Cortex of kidney (tissue), 1 donor: ENCODE measurements around the gene CCDC57.
"Not testable (repeated sequence)": the region's sequence is repeated elsewhere in the genome, so short reads cannot be mapped to it uniquely, and the experiment has no call there.

Experiments used
- DNase-seq: peaks from one replicate; lab custom pipeline; 2025; lab: John Stamatoyannopoulos, UW

CCDC57 gene

DNA sequence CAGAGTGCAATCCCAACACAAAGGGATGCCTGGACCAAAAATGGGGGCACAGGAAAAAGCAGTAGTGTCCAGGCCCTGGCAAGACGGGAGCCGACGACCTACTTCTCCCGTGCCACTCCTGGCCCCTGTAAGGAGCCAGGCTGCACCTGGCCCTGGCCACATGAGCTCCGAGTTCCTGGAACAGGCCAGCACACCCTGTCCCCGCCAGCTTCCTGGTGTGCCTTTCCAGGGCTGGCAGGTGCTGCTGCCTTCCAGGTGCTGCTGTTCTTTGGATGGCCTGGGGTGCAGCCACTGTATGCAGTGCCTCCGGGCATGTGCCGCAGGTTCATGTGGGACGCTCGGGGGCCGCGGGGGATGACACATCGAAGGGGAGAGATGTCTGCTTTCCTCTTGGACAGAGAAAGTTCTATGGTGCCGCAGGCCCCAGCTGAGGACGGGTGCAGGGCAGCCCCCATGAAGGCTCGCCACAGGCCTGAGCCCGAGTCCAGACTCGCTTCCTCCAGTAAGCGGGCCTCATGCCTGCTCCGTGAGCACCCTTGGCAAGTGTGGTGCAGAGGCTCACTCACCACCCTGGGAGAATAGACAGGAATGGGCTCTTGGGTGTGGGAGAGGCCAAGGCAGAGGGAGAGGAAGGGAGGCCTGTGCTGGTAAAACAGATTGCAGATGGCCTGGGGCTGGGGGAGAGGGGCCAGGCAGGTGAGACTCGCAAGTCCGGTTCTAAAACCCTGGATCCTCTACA lies 59.9 kb downstream of the CCDC57 start:
- no peak for DNase-seq

DNA sequence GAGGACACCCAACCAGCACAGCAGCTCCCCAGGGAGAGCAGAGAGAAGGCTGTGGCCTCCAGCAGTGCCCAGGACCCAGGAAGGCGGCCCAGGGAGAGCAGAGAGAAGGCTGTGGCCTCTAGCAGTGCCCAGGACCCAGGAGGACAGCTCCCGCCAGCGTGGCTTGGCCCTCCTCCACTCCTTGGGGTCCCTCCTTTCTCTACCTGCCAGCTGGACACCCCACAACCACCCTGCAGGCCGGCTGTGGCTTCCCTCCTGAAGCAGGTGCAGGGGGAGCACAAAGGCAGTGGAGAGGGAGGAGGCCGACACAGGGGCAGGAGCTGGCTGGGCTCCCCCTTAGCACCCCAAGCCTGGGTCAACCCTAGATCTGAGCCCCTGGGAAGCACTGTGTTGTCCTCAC lies 60.5 kb downstream of the CCDC57 start:
- no peak for DNase-seq

DNA sequence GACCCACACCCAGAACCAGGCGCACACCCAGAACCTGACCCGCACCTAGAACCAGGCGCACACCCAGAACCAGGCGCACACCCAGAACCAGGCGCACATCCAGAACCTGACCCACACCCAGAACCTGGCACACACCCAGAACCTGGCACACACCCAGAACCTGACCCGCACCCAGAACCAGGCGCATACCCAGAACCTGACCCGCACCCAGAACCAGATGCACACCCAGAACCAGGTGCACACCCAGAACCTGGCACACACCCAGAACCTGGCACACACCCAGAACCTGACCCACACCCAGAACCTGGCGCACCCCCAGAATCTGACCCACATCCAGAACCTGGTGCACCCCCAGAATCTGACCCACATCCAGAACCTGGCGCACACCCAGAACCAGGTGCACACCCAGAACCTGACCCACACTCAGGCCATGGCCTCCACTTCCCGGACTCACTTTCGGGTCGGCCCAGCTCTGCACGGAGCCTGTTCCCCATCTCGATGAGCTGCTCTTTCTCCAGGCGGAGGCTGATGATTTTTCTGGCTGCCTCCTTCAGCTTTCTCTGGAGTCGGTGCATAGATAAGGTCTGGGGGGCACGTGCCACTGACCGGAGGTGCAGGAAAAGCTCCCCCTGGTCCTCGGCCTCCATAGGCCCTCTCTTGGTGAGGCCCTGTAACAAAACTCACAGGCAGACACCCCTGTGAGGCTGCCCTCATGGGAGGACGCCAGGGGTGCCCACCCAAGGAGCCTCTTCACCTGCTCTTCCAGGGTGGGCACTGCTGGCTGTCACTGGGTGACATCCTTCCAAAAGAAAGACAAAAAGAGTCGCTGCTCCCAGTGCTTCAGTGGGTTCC lies 61.3 kb downstream of the CCDC57 start:
- no peak for DNase-seq

DNA sequence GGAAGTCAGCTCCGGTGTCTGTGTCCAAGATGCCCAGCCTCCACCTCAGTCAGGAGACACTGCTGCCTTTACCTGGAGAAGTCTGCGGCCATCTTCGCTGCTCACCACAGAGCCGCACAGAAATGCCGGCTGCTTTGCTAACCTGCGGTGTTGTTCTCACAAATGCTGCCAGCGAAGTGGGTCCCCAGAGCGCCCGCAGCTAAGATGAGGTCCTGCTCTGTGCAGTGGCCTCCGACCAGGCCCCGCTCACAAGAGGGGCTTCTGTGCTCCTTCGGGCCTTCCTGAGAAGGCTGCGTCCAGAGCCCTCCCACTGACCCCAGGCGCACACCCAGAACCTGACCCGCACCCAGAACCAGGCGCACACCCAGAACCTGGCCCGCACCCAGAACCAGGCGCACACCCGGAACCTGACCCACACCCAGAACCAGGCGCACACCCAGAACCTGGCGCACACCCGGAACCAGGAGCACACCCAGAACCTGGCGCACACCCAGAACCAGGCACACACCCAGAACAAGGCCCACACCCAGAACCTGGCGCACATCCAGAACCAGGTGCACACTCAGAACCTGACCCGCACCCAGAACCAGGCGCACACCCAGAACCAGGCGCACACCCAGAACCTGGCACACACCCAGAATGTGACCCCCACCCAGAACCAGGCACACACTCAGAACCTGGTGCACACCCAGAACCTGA lies 63.1 kb downstream of the CCDC57 start:
- no peak for DNase-seq

DNA sequence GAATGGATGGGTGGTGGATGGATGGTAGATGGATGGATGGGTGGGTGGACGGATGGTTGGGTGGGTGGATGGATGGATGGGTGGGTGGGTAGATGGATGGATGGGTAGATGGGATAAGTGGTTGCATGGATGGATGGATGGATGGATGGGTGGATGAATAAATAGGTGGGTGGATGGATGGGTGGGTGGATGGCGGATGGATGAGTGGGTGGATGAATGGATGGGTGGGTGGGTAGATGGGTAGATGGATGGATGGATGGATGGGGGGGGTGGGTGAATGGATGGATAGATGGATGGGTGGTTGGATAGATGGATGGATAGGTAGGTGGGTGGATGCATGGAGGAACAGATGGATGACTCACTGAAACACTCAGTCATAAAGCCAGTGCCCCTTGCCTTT lies 63.6 kb downstream of the CCDC57 start:
- no peak for DNase-seq

DNA sequence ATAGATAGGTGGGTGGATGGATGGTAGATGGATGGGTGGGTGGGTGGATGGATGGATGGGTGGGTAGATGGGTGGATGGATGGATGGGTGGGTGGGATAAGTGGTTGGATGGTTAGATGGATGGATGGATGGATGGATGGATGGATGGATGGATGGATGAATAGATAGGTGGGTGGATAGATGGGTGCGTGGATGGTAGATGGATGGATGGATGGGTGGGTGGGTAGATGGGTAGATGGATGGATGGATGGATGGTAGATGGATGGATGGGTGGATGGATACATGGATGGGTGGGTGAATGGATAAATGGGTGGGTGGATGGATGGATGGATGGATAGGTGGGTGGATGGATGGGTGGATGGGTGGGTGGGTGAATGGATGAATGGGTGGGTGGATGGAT lies 64.6 kb downstream of the CCDC57 start:
- no peak for DNase-seq

DNA sequence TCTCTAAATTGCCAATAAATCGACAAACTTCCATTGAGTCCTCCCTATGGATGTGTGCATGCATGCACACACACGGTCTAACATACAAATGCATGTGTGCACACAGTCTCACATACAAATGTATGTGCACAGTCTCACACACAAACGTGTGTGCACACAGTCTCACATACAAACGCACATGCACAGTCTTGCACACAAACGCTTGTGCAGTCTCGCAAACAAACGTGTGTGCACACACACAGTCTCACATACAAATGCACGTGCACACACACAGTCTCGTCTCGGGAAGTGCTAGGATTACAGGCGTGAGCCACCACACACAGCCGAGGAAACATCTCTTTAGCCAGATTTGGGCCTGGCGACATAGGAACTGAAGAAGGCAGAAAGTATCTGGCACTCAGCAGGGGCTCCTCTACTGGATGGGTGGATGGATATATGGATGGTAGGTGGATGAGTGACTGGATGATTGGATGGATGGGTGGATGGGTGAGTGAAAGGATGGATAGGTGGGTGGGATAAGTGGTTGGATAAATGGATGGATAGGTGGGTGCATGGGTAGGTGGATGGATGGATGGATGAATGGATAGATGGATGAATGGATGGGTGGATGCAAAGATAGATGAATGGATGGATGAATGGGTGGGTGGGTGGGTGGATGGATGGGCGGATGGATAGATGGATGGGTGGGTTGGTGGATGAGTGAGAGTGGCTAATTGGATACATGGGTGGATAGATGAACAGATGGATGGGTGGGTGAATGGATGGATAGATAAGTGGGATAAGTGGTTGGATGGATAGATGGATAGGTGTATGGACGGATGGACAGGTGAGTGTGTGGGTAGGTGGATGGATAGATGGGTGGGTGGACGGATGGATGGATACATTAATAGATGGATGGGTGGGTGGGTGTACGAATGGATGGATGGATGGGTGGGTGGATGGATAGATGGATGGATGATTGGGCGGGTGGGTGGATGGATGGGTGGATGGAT lies 65.7 kb downstream of the CCDC57 start:
- DNase-seq = no peak

DNA sequence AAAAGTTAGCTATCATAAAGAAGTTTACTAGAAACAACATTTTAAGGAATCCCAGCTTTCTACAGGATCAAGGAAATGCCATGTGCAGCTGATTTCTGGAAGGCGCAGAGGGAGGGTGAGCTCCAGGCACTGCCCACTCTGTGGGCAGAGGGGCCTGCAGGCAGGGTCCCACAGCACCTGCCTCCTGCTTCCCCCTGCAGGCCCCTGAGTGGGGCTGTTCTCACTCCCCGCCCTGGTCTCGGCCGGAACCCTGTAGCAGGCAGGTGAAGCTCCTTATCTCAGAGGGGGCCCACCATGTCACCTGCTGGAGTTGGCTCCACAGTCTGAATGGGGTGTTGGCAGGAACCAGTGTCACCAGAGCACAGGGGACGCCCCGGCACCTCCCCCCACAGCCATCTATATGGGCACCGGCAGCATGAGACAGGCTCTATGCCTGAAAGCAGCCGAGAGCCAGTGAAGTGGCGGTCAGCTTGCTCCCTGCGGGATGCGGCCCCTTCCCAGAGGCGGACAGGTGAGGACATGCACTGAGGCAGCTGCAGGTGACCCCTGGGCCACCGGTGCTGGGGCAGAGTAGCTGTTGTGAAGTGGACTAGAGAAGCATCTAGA lies 67.0 kb downstream of the CCDC57 start:
- DNase-seq = no peak

DNA sequence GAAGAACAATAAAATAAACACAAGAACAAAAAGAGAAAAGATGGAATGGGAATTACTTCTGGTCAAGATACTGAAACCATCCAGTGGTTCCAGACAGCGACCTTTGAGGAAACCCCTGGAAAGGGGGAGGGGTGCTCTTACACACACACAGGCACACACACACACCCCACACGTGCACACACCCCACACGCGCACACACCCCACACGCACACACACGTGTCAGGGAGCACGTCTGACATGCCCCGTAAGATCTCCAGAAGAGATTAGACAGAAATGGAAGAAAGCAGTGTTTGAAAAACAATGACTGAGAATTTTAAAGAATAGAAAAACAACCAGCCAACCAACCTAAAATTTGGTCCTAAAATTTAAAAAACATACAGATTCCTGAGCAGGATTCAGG lies 69.3 kb downstream of the CCDC57 start:
- no peak for DNase-seq

DNA sequence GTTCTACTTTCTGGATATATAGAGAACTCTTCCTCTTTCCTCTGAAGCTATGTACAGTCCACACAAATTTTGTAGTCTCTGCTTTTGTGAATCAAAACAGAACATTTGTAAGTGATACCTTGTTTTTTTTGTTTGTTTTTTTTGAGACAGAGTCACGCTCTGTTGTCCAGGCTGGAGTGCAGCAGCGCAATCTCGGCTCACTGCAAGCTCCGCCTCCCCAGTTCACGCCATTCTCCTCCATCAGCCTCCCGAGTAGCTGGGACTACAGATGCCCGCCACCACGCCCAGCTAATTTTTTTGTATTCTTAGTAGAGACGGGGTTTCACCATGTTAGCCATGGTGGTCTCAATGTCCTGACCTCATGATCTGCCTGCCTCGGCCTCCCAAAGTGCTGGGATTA lies 72.7 kb downstream of the CCDC57 start:
- DNase-seq = not testable (repeated sequence)

DNA sequence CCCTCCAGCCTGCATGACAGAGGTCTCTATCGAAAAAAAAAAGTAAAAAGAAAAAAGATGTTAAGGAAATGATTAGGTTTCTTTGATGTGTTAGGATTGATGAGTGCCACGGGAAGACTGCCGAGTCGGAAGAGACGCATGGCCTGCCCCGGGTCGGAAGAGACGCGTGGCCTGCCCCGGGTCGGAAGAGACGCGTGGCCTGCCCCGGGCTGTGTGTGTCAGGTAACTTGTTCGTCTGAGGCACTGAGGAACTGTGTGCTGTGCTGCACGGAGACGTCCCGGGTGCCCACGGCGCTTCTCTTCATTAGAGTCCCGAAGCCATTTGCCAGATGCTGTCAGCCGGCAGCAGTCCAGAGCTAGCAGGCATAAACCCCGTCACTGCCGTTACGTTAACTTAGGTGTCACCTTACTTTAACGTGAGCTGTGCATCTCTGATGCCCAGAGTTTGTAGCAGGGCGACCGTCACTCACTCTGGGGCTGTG lies 74.1 kb downstream of the CCDC57 start:
- DNase-seq = no peak

DNA sequence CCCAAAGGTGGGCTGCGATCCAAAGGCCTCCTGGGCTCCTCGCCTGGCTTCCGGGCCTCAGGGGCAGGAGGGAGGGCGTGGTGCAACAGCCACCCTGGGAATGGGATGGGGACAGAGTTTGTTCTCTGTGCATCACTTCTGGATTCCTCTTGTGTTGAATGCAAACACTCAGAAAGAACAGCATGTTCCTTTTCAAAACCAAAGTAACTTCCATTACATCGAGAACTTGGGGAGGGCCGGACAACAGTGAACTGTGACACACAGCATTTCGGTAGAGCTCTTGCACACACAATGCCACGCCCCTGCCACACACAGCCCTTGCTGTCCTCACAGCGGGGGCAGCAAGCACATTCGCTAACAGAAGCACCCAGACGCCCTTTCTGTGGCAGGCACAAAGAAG lies 78.5 kb downstream of the CCDC57 start:
- no peak for DNase-seq

DNA sequence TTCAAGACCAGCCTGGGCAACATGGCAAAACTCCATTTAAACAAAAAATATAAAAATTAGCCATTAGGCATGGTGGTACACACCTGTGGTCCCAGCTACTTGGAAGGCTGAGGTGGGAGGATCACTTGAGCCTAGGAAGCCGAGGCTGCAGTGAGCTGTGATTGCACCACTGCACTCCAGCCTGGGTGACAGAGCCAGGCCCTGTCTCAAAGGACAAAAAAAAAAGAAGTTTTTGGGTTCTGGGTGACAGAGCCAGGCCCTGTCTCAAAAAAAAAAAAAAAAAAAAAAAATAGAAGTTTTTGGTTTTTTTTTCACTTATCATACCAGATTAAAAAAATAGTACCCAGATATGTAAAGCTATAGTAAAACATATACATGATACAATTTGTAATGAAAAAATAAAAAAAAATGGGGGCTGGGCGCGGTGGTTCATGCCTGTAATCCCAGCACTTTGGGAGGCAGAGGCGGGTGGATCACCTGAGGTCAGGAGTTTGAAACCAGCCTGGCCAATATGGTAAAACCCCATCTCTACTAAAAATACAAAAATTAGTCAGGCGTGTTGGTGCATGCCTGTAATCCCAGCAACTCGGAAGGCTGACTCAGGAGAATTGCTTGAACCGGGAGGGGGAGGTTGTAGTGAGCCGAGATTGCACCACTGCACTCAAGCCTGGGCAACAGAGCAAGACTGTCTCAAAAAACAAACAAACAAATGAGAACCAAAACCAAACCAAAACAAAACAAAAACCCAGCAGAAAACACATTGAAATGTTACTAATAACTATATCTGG lies 79.3 kb downstream of the CCDC57 start:
- DNase-seq = not testable (repeated sequence)

DNA sequence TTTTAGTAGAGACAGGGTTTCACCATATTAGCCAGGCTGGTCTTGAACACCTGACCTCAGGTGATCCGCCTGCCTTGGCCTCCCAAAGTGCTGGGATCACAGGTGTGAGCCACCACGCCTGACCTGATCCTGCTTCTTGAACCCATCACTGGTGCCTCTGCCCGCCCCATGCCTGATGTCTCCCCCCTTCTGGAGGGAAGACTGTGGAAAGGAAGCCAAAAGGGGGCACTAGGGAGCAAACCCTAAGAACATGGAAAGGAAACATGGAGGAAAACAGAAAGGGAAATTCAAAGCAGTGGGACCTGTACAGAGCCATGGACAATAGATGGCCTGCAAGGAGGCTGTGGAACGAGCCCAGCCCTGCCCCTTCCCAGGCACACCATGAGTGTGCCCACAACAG lies 83.5 kb downstream of the CCDC57 start:
- no peak for DNase-seq

DNA sequence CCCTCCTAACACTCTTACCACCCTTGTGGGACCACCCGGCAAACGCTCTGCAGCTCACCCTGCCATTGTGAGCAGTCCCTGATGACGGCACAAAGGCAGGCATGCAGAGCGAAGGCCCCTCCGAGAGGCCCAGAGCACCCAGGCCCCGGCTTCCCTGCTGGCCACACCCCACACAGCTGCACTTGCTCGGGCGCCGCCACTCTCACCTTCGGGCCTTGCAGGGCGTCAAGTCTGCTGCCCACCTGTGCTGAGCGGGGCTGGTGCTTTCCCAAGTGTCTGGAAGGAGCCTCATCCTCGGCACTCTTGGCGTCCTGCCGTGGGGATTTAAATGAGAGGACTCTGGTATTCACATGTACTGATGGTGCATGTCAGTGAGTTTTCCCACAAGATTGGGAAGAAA lies 84.4 kb downstream of the CCDC57 start:
- no peak for DNase-seq

DNA sequence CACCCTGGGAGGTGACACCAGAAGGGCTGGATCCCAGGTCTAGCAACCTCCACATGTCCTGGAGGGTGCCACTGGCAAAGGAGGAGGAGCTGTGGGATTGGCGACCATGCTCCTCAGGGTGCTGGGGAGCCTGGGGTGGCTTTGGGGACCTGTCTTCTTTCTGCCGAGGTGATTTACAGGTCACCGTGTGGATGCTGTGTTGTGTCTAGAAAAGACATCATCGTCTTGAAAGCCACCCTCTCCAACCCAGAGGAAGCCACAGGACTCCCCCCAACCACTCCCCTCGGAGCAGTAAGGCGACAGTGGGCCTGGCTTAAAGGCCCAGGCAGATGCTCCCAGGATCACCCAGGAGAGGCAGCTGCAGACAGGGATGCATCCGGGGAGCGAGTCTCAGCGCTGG lies 84.9 kb downstream of the CCDC57 start:
- DNase-seq = no peak

DNA sequence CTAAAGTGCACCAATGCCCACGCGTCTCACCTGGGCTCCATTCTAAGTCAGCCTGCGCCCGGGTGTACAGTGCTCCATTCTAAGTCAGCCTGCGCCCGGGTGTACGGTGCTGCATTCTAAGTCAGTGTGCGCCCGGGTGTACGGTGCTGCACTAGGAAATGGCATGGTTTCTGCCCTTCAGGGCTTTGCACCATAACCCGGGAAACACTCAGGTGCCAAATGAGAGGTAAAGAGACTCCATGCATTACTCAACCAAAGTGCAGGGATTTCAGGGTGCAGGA lies 85.4 kb downstream of the CCDC57 start:
- no peak for DNase-seq

DNA sequence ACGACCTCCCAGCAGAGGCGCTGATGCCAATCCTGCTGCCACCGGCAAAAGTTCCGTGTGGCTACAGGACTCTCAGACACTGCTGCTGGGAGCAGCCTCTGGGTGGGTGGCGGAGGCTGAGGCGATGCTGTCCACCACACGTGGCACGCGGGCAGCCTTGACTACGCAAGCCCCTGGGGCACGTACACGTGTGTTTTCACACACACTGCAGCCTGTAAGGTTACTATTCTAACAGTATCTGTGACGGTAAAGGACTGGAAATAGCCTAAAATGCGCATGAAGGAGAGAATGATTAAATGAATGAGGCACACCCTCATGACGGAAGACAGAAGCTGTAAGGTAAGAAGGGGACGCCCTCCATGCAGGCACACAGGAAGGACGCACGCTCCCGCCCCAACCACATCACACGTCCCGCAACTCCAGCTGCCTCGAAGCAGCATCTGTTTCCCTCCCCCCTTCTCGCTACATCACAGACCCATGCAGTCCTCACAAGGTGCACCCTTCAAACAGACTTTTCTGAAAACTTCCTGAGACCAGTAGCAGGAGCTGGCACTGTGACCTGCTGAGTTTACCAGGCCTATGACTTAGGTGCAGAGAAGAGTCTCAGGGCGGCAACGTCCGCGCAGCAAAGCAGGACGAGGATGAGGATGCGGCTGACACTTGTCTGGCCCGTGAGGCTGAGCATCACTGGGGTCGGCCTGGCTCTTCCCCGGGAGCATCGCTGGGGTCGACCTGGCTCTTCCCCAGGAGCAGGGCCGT lies 85.9 kb downstream of the CCDC57 start:
- DNase-seq = no peak

DNA sequence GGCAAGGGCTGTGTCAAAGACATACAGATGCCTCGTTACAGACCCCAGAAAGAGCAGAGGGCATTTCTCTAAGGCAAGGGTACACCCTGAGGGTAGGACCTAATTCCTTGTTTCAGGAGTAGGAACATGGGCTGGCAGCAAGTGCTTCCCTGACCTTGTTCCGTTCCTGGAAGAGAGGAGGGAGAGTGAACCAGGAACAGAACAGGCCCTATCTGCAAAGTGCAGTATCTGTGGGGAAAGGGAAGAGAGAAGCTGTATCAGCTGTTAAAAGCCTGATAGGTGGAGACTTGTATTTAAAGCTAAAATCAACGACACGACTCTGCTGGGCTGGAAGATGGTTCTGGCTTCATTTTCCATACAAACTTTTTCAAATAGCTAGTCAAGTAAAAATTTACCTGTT lies 88.5 kb downstream of the CCDC57 start:
- no peak for DNase-seq
